GM20000 (cell line): Measurements from ENCODE around the gene NUB1.

ENCODE experiments used
- DNase-seq: peaks from one replicate; pipeline ENCODE4 v3.0.0; 2012; ENCODE audit warnings: low spot score
- CTCF ChIP-seq: IDR thresholded peaks from 2 replicates; pipeline ENCODE4 v1.5.1; 2012; ENCODE audit warnings: mild to moderate bottlenecking, control low read depth; ENCODE audit errors: extremely low read depth, missing control alignments

The NUB1 gene

DNA sequence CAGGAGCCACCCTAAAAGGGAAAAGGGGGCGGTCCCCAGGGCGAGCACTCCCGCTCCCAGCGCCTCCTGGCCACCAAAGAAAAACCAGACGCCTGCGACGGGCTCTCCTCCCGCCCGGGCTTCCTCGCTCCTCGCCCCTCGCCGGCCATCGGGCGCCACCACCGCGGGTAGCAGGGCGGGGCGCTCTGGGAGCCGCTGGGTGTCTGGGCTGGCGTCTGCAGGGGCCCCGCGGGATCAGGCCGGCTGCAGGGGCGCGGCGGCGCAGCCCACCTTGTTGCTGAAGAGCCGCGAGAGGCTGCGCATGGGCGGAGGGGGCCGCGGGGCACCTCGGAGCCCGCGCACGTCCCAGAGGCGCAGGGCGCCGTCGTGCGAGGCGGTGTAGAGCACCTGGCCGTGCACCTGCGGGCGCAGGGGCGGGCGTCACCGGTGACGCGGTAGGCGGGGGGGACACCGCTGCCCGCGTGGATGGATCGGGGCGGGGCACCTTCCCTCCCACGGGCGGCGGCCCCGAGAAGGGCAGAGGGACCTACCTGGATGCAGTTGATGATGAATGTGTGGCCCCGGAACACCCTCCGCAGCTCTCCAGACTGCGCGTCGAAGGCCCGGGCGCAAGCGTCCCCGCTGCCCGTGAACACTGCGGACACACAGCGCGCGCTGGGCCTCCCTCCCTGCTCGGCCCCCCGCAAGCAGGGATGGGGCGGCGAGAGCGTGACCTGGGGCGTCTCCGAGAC, 39.9 kb downstream of the NUB1 start:
- TF ChIP-seq CTCF: no peak
- peak; percentile 74 for DNase-seq

- no peak for TF ChIP-seq CTCF
- no peak for DNase-seq
Observed at GRCh38 chr7:151382079-151382885, 40.7 kb downstream of the NUB1 start.

- DNase-seq: no peak
- no peak for TF ChIP-seq CTCF
Observed at GRCh38 chr7:151383638-151384351, 42.2 kb downstream of the NUB1 start.

GRCh38 chr7:151384352-151384697, 42.7 kb downstream of the NUB1 start:
- TF ChIP-seq CTCF: no peak

DNA sequence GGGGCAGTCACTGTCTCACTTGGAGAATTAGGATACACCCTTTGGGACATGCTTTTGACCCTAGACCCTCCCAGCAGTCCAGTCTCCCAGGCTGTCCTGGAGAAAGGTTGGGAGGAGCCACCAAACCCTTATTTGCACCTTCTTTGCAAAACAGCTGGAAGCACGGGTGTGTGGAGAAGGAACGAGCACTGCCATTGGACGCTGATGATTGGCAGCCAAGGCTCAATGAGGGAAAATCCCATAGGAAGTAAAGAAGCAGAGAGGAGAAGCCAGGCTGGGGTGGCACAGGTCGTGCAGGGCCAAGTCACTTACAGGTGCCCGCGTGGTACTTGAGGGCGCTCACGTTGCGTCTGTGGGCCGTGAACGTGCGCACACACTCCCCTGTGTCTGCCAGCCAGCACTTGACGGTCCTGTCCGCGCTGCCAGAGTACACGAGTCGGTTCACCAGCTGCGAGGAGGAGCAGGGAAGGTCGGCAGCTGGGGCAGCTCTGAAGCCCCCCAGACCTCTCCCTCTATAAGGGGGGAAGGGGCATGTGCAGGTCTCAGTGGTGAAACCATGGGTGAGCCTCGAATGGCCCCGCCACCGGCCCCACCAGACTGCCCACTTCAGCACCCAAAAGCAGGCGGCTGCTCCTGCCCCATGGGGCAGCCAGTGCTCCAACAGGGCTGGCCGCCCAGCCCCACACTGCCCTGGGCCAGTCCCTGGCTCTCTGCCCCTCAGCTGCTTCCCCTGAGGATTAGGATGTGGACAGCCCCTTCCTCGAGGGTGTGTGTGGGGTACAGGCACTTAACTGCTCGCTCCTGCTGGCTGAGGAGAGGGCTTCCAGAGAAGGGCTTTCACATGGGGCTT, 43.4 kb downstream of the NUB1 start:
- no peak for DNase-seq

More at GRCh38 chr7:151384352-151384697, 42.7 kb downstream of the NUB1 start:
- DNase-seq: no peak

More for the DNA sequence above, 43.4 kb downstream of the NUB1 start:
- no peak for TF ChIP-seq CTCF
